ENCODE results near the gene GAGE12G.
"Not testable (repeated sequence)": the region's sequence is repeated elsewhere in the genome, so short reads cannot be mapped to it uniquely, and the experiment has no call there.

The GAGE12G gene, protein sequence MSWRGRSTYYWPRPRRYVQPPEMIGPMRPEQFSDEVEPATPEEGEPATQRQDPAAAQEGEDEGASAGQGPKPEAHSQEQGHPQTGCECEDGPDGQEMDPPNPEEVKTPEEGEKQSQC

DNA sequence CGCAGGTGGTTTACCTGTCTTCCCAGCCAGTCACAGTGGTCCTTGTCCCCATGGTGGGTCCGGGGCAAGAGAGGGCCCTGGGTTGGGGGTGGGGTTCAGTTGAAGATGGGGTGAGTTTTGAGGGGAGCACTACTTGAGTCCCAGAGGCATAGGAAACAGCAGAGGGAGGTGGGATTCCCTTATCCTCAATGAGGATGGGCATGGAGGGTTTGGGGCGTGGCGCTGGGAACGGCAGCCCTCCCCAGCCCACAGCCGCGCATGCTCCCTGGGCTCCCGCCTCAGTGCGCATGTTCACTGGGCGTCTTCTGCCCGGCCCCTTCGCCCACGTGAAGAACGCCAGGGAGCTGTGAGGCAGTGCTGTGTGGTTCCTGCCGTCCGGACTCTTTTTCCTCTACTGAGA is at the start of gene GAGE12G:
Gene GAGE12G (plus strand): TSS at position 301 of the 400 bp plus-strand sequence. CDS start 1,155 bp downstream, outside the sequence.
- not testable (repeated sequence) for H3K4me3 ChIP-seq (ENCODE audit: low read depth, low read length); DNase-seq (ENCODE audit: low read depth)

DNA sequence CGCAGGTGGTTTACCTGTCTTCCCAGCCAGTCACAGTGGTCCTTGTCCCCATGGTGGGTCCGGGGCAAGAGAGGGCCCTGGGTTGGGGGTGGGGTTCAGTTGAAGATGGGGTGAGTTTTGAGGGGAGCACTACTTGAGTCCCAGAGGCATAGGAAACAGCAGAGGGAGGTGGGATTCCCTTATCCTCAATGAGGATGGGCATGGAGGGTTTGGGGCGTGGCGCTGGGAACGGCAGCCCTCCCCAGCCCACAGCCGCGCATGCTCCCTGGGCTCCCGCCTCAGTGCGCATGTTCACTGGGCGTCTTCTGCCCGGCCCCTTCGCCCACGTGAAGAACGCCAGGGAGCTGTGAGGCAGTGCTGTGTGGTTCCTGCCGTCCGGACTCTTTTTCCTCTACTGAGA is 38.3 kb upstream of the GAGE12G start, which contains the start of gene GAGE12C:
Gene GAGE12C (plus strand): TSS at position 301 of the 400 bp plus-strand sequence. CDS start 1,155 bp downstream, outside the sequence.
- H3K4me3 ChIP-seq (ENCODE audit: low read depth, low read length); DNase-seq (ENCODE audit: low read depth): not testable (repeated sequence)

DNA sequence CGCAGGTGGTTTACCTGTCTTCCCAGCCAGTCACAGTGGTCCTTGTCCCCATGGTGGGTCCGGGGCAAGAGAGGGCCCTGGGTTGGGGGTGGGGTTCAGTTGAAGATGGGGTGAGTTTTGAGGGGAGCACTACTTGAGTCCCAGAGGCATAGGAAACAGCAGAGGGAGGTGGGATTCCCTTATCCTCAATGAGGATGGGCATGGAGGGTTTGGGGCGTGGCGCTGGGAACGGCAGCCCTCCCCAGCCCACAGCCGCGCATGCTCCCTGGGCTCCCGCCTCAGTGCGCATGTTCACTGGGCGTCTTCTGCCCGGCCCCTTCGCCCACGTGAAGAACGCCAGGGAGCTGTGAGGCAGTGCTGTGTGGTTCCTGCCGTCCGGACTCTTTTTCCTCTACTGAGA is 28.8 kb upstream of the GAGE12G start, which contains the start of gene GAGE12D:
Gene GAGE12D (plus strand): TSS at position 301 of the 400 bp plus-strand sequence. CDS start 1,155 bp downstream, outside the sequence.
- DNase-seq (ENCODE audit: low read depth); H3K4me3 ChIP-seq (ENCODE audit: low read depth, low read length): not testable (repeated sequence)

DNA sequence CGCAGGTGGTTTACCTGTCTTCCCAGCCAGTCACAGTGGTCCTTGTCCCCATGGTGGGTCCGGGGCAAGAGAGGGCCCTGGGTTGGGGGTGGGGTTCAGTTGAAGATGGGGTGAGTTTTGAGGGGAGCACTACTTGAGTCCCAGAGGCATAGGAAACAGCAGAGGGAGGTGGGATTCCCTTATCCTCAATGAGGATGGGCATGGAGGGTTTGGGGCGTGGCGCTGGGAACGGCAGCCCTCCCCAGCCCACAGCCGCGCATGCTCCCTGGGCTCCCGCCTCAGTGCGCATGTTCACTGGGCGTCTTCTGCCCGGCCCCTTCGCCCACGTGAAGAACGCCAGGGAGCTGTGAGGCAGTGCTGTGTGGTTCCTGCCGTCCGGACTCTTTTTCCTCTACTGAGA is 19.2 kb upstream of the GAGE12G start, which contains the start of gene GAGE12E:
Gene GAGE12E (plus strand): TSS at position 301 of the 400 bp plus-strand sequence. CDS start 1,155 bp downstream, outside the sequence.
- not testable (repeated sequence) for DNase-seq (ENCODE audit: low read depth); H3K4me3 ChIP-seq (ENCODE audit: low read depth, low read length)

DNA sequence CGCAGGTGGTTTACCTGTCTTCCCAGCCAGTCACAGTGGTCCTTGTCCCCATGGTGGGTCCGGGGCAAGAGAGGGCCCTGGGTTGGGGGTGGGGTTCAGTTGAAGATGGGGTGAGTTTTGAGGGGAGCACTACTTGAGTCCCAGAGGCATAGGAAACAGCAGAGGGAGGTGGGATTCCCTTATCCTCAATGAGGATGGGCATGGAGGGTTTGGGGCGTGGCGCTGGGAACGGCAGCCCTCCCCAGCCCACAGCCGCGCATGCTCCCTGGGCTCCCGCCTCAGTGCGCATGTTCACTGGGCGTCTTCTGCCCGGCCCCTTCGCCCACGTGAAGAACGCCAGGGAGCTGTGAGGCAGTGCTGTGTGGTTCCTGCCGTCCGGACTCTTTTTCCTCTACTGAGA is 9.7 kb upstream of the GAGE12G start, which contains the start of gene GAGE12F:
Gene GAGE12F (plus strand): TSS at position 301 of the 400 bp plus-strand sequence. CDS start 1,155 bp downstream, outside the sequence.
- not testable (repeated sequence) for DNase-seq (ENCODE audit: low read depth); H3K4me3 ChIP-seq (ENCODE audit: low read depth, low read length)

DNA sequence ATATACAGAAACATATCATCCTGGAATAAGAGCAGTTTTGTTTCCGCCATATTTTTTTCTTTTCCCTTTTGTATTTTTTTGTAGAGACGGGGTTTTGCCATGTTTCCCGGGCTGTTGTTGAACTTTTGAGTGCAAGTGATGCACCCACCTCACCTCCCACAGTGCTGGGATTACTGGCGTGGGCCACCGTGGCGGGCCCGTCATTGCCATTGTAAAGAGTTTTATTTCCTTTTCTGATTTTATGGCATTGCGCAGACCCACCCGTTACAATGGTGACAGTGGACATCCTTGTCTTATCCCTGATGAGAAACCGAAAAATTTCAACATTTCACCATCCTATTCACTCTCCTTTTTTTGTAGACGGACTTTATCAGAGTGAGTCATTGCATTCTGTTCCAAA is 1.5 kb upstream of the GAGE12G start:
- not testable (repeated sequence) for DNase-seq (ENCODE audit: low read depth); H3K4me3 ChIP-seq (ENCODE audit: low read depth, low read length)

DNA sequence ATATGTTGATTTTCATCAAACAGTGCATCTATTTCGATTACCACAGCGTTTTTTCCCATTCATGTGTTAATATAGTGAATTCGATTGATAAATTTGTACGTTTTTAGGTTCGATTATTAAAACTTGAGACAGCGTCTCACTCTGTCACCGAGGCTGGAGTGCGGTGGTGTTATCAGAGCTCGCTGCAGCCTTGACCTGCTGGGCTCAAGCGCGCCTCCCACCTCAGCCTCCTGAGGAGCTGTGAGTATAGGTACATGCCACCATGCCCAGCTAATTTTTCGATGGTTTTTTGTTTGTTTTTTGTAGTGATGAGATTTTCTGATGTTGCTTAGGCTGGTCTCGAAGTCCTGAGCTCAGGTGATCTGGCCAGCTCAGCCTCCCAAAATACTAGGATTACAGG is 1.0 kb upstream of the GAGE12G start:
- DNase-seq (ENCODE audit: low read depth); H3K4me3 ChIP-seq (ENCODE audit: low read depth, low read length): not testable (repeated sequence)

DNA sequence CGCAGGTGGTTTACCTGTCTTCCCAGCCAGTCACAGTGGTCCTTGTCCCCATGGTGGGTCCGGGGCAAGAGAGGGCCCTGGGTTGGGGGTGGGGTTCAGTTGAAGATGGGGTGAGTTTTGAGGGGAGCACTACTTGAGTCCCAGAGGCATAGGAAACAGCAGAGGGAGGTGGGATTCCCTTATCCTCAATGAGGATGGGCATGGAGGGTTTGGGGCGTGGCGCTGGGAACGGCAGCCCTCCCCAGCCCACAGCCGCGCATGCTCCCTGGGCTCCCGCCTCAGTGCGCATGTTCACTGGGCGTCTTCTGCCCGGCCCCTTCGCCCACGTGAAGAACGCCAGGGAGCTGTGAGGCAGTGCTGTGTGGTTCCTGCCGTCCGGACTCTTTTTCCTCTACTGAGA is 9.4 kb downstream of the GAGE12G start, which contains the start of gene GAGE12H:
Gene GAGE12H (plus strand): TSS at position 301 of the 400 bp plus-strand sequence. CDS start 1,155 bp downstream, outside the sequence.
- H3K4me3 ChIP-seq (ENCODE audit: low read depth, low read length); DNase-seq (ENCODE audit: low read depth): not testable (repeated sequence)

DNA sequence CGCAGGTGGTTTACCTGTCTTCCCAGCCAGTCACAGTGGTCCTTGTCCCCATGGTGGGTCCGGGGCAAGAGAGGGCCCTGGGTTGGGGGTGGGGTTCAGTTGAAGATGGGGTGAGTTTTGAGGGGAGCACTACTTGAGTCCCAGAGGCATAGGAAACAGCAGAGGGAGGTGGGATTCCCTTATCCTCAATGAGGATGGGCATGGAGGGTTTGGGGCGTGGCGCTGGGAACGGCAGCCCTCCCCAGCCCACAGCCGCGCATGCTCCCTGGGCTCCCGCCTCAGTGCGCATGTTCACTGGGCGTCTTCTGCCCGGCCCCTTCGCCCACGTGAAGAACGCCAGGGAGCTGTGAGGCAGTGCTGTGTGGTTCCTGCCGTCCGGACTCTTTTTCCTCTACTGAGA is 19.0 kb downstream of the GAGE12G start, which contains the start of gene GAGE2A:
Gene GAGE2A (plus strand): TSS at position 301 of the 400 bp plus-strand sequence. CDS start 1,155 bp downstream, outside the sequence.
- not testable (repeated sequence) for H3K4me3 ChIP-seq (ENCODE audit: low read depth, low read length); DNase-seq (ENCODE audit: low read depth)

DNA sequence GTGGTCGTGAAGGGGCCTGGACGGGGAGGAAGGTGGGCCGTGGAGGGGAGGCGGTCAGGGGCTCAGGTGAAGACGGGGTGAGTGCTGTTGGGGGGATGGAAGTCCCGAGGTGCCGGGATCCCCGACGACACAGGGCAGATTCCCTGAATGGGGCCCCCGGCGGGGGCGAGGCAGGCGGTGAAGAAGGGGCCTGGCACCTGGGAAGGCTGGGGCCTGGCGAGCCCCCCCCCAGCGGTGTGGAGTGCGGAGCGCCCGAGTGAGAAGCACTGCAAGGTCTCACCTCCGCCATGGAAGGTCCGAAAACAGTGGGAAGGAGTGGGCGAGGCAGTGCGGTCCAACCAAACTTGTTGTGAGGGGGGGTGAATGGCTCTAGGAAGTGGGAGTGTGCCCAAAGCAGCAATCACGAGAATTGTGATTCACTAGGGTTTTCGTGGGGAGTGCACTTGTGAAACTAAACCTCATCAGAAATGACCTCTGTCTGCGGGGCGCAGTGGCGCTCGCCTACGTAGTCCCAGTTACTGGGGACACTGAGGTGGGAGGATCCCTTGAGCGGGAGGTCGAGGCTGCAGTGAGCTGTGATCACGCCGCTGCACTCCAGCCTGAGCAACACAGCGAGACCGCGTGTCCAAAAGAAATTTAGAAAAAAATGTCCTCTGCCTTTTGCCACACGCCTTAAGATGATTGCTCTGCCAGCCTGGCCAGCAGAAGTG is 19.7 kb downstream of the GAGE12G start:
- H3K4me3 ChIP-seq (ENCODE audit: low read depth, low read length); DNase-seq (ENCODE audit: low read depth): not testable (repeated sequence)

DNA sequence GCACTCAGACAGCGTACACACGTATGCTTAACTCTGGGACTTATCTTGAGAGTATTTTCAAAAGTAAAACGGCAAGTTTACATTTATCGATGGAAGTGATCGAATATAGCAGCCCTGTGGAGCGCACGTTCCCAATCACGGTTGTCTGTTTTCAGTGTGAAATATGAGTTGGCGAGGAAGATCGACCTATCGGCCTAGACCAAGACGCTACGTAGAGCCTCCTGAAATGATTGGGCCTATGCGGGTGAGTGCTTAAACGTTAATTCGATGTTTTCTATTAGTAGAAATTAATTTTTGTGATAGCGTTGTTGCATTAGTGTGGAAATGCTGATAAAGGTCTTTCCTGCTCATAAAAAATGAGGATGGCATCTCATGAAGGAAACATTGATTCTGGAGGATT is 20.3 kb downstream of the GAGE12G start:
- DNase-seq (ENCODE audit: low read depth); H3K4me3 ChIP-seq (ENCODE audit: low read depth, low read length): not testable (repeated sequence)

DNA sequence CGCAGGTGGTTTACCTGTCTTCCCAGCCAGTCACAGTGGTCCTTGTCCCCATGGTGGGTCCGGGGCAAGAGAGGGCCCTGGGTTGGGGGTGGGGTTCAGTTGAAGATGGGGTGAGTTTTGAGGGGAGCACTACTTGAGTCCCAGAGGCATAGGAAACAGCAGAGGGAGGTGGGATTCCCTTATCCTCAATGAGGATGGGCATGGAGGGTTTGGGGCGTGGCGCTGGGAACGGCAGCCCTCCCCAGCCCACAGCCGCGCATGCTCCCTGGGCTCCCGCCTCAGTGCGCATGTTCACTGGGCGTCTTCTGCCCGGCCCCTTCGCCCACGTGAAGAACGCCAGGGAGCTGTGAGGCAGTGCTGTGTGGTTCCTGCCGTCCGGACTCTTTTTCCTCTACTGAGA is 28.5 kb downstream of the GAGE12G start, which contains the start of gene GAGE1:
Gene GAGE1 (plus strand): TSS at position 301 of the 400 bp plus-strand sequence. CDS start 1,155 bp downstream, outside the sequence.
- DNase-seq (ENCODE audit: low read depth); H3K4me3 ChIP-seq (ENCODE audit: low read depth, low read length): not testable (repeated sequence)

DNA sequence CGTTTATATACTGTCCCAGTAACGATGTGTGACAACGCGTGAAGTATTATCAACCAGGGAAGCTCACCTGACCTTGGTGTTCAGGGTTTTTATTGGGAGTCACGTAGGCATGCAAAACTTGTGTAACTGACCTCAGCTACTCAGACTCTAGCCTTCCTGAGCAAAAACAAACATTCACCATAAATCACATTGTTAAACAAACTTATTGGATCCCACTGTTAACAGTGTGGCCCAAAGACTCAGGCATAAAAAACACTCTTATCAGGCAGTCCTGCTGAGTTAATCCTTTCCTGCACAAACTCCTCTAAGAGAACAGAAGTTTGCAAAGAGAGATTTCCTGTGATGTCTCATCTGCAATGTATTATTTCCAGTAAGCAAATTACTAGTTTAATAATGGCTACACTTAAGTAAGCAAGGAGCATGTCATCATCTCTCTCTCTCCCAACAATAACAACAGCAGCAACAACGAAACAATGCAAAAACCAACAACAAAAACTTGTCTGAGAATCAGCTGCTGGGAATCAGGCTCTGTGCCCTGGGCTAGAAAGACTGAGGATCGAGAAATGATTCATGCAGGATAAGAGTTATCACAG is 40.6 kb downstream of the GAGE12G start:
- no peak for DNase-seq (ENCODE audit: low read depth)
- no peak overlapping the region for H3K4me3 ChIP-seq (ENCODE audit: low read depth, low read length)
- no peak for TF ChIP-seq POLR2A (IDR thresholded peaks at IDR 0.05; ENCODE audit: extremely low read depth, insufficient read length)
- no peak for TF ChIP-seq MYC (IDR thresholded peaks at IDR 0.05; ENCODE audit: low read depth, low read length)
- TF ChIP-seq, protein P1, sequence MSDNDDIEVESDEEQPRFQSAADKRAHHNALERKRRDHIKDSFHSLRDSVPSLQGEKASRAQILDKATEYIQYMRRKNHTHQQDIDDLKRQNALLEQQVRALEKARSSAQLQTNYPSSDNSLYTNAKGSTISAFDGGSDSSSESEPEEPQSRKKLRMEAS (IDR thresholded peaks at IDR 0.05; ENCODE audit: low read depth, low read length) = no peak
- TF ChIP-seq, protein P2, sequence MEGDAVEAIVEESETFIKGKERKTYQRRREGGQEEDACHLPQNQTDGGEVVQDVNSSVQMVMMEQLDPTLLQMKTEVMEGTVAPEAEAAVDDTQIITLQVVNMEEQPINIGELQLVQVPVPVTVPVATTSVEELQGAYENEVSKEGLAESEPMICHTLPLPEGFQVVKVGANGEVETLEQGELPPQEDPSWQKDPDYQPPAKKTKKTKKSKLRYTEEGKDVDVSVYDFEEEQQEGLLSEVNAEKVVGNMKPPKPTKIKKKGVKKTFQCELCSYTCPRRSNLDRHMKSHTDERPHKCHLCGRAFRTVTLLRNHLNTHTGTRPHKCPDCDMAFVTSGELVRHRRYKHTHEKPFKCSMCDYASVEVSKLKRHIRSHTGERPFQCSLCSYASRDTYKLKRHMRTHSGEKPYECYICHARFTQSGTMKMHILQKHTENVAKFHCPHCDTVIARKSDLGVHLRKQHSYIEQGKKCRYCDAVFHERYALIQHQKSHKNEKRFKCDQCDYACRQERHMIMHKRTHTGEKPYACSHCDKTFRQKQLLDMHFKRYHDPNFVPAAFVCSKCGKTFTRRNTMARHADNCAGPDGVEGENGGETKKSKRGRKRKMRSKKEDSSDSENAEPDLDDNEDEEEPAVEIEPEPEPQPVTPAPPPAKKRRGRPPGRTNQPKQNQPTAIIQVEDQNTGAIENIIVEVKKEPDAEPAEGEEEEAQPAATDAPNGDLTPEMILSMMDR (IDR thresholded peaks at IDR 0.05; ENCODE audit: low read depth, low read length) = no peak
